Ramos (cell line): ENCODE results near the gene MEOX2.

Experiments
- in situ Hi-C: fragments of 300-500 bp; cut with MboI; formaldehyde crosslinking; loops from one replicate; pipeline ENCODE4 v1.14.3; 2022; ENCODE audit warnings: low sequenced_read_pairs; ENCODE audit not compliant: unreplicated experiment

The MEOX2 gene

GRCh38 chr7:15686295-15686956 is at the start of gene MEOX2:
MEOX2 (minus strand) TSS chr7:15686683; CDS start chr7:15686402, 281 bp downstream.
- in situ Hi-C loops = no loop called here

GRCh38 chr7:15729746-15730145 is 43.3 kb upstream of the MEOX2 start:
- in situ Hi-C loops = no loop called here

GRCh38 chr7:15725051-15725450 is 38.6 kb upstream of the MEOX2 start:
- in situ Hi-C loops = no loop called here

- in situ Hi-C loops = loop anchor here (25.0 kb wide), 1 partner anchor 412 kb away; no protein-coding TSS in a partner anchor
Observed at GRCh38 chr7:15723841-15724240, 37.4 kb upstream of the MEOX2 start.

- in situ Hi-C loops = loop anchor here (25.0 kb wide), 1 partner anchor 409 kb away; no protein-coding TSS in a partner anchor
Observed at GRCh38 chr7:15720849-15721471, 34.5 kb upstream of the MEOX2 start.

GRCh38 chr7:15719311-15719710 is 32.8 kb upstream of the MEOX2 start:
- in situ Hi-C loops = loop anchor here (25.0 kb wide), 1 partner anchor 407 kb away; no protein-coding TSS in a partner anchor

GRCh38 chr7:15715435-15715834 is 29.0 kb upstream of the MEOX2 start:
- in situ Hi-C loops = loop anchor here (25.0 kb wide), 1 partner anchor 403 kb away; no protein-coding TSS in a partner anchor

- in situ Hi-C loops = loop anchor here (25.0 kb wide), 1 partner anchor 398 kb away; no protein-coding TSS in a partner anchor
Observed at GRCh38 chr7:15709978-15710377, 23.5 kb upstream of the MEOX2 start.

- in situ Hi-C loops = loop anchor here (25.0 kb wide), 1 partner anchor 395 kb away; no protein-coding TSS in a partner anchor
Observed at GRCh38 chr7:15707570-15707969, 21.1 kb upstream of the MEOX2 start.

- in situ Hi-C loops = loop anchor here (25.0 kb wide), 1 partner anchor 391 kb away; no protein-coding TSS in a partner anchor
Observed at GRCh38 chr7:15703732-15704131, 17.2 kb upstream of the MEOX2 start.

GRCh38 chr7:15692501-15693020 is 6.1 kb upstream of the MEOX2 start:
- in situ Hi-C loops = no loop called here

- in situ Hi-C loops = no loop called here
Observed at GRCh38 chr7:15688911-15689310, 2.4 kb upstream of the MEOX2 start.

- in situ Hi-C loops = no loop called here
Observed at GRCh38 chr7:15688279-15688626, 1.8 kb upstream of the MEOX2 start.

- in situ Hi-C loops = no loop called here
Observed at GRCh38 chr7:15687546-15688278, 1.2 kb upstream of the MEOX2 start.

GRCh38 chr7:15686957-15687545 is 568 bp upstream of the MEOX2 start:
- in situ Hi-C loops = no loop called here

GRCh38 chr7:15685358-15686294 is 857 bp downstream of the MEOX2 start:
- in situ Hi-C loops = no loop called here

GRCh38 chr7:15684871-15685270 is 1.6 kb downstream of the MEOX2 start:
- in situ Hi-C loops = no loop called here

- in situ Hi-C loops = no loop called here
Observed at GRCh38 chr7:15684111-15684800, 2.2 kb downstream of the MEOX2 start.
